ENCODE results near the gene UBE2K. TPM values are rescaled to one million over a fixed set of nuclear protein-coding genes. Genes with fewer than 3 reads are reported as not detected.

UBE2K gene
- total and polyA plus RNA-seq, 2 donors from 2014 or later = 56.7 to 59.6 TPM

- H3K4me3 ChIP-seq (ENCODE audit: low read length in 3 of 3) = peak overlapping the region; percentile 76 to 96 (median 89)
- intact Hi-C loops (cut with DNase I) = no loop called here
- peaks cover 0 to 17% (median 3%) of the 10 kb centered on the region in 3 donors for H3K4me1 ChIP-seq (ENCODE audit: control insufficient read depth in 2 of 3, insufficient read depth in 2 of 3, low read depth in 1 of 3, low read length in 3 of 3)
- no peaks in the 10 kb centered on the region for H3K9me3 ChIP-seq (ENCODE audit: control insufficient read depth in 2 of 3, insufficient read depth in 1 of 3, low read length in 3 of 3)
- peaks cover 0 to 3% (median 0%) of the 10 kb centered on the region in 3 donors for H3K36me3 ChIP-seq (ENCODE audit: control insufficient read depth in 2 of 3, insufficient read depth in 3 of 3, low read length in 3 of 3)
- FAIRE-seq (no peak), DNase-seq (peak in 4 of 5 donors; percentile 78 to 86 (median 84))
- peak overlapping the region; percentile 79 to 95 (median 79) for H3K9ac ChIP-seq (ENCODE audit: low read length in 3 of 3)
- H3K27ac ChIP-seq (ENCODE audit: low read depth in 2 of 2, low read length in 2 of 2) = peak overlapping the region; percentile 93 to 96
- no peak for TF ChIP-seq CTCF (IDR thresholded peaks at IDR 0.05; ENCODE audit: borderline replicate concordance, extremely low read depth, insufficient read depth)
- H3K27me3 ChIP-seq (ENCODE audit: control insufficient read depth, insufficient read depth, low read length) = no peaks in the 10 kb centered on the region
Observed at GRCh38 chr4:39698424-39699009, 581 bp downstream of the UBE2K start.

DNA sequence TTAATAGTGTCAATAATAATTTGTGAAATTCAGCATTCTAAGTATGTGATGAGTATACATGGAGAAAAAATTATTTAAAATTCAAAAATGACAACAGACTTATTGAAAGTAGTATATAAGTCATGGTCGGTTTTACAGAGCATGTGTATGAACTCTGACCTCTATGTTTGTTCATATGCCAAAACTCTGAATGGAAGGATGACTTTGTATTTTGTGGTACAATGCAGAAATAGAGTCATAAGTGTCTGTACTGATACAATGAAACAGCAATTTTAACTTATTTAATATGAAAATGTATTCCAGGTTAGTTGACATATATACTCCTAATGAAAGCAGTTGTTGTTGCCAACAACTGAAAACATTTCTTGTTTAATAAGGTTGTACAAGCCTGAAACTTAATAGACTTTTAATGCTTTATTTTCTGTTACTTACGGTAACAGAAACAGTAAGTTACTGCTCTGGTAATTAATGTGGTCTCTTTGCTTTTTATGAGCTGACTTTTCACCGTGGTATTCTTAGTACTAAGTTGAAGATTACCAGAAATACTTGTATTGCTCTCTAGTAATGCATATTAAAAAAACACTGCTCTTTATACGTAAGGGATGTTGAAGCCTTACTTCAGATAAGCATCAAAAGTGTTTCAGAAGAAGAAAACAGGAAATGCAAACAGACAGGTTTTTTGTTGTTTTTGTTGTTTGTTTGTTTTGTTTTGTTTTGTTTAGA is 1.9 kb downstream of the UBE2K start:
- FAIRE-seq (peak; percentile 52), DNase-seq (peak in 2 of 5 donors; percentile 15 to 19)
- intact Hi-C loops (cut with DNase I) = no loop called here
- H3K9ac ChIP-seq (ENCODE audit: low read length in 3 of 3) = peak overlapping the region; percentile 4 to 95 (median 79)
- no peaks in the 10 kb centered on the region for H3K9me3 ChIP-seq (ENCODE audit: control insufficient read depth in 2 of 3, insufficient read depth in 1 of 3, low read length in 3 of 3)
- peaks cover 0 to 17% (median 3%) of the 10 kb centered on the region in 3 donors for H3K4me1 ChIP-seq (ENCODE audit: control insufficient read depth in 2 of 3, insufficient read depth in 2 of 3, low read depth in 1 of 3, low read length in 3 of 3)
- no peak for TF ChIP-seq CTCF (IDR thresholded peaks at IDR 0.05; ENCODE audit: borderline replicate concordance, extremely low read depth, insufficient read depth)
- peak overlapping the region; percentile 76 to 96 (median 89) for H3K4me3 ChIP-seq (ENCODE audit: low read length in 3 of 3)
- peaks cover 0 to 3% (median 0%) of the 10 kb centered on the region in 3 donors for H3K36me3 ChIP-seq (ENCODE audit: control insufficient read depth in 2 of 3, insufficient read depth in 3 of 3, low read length in 3 of 3)
- H3K27ac ChIP-seq (ENCODE audit: low read depth in 2 of 2, low read length in 2 of 2) = no peak overlapping the region
- H3K27me3 ChIP-seq (ENCODE audit: control insufficient read depth, insufficient read depth, low read length) = no peaks in the 10 kb centered on the region

DNA sequence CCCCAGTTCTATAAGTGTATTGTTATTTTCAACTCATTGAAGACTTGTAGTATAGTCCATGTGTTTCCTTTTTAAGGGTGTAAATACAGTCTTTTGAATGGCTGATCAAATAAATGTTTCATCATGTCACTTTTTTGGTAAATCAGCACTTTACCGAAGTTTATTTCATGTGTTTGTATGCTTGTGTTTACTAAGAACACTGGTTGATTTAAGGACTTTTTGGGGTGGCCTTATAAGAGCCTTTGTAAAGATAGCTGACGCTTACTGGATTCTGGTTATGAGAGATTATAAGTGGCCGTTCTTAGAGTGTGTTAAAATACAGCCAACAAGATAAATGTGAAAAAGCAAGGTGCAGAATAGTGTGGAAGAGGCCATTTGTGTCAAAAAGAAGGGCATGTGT is 2.6 kb downstream of the UBE2K start:
- no peaks in the 10 kb centered on the region for H3K9me3 ChIP-seq (ENCODE audit: control insufficient read depth in 2 of 3, insufficient read depth in 1 of 3, low read length in 3 of 3)
- H3K4me1 ChIP-seq (ENCODE audit: control insufficient read depth in 2 of 3, insufficient read depth in 2 of 3, low read depth in 1 of 3, low read length in 3 of 3) = peaks cover 0 to 17% (median 3%) of the 10 kb centered on the region in 3 donors
- H3K27ac ChIP-seq (ENCODE audit: low read depth in 2 of 2, low read length in 2 of 2) = no peak overlapping the region
- peak overlapping the region in 2 of 3 donors; percentile 89 to 96 for H3K4me3 ChIP-seq (ENCODE audit: low read length in 3 of 3)
- DNase-seq (no peak), FAIRE-seq (no peak)
- peaks cover 0 to 3% (median 0%) of the 10 kb centered on the region in 3 donors for H3K36me3 ChIP-seq (ENCODE audit: control insufficient read depth in 2 of 3, insufficient read depth in 3 of 3, low read length in 3 of 3)
- no peaks in the 10 kb centered on the region for H3K27me3 ChIP-seq (ENCODE audit: control insufficient read depth, insufficient read depth, low read length)
- no peak overlapping the region for H3K9ac ChIP-seq (ENCODE audit: low read length in 3 of 3)
- no peak for TF ChIP-seq CTCF (IDR thresholded peaks at IDR 0.05; ENCODE audit: borderline replicate concordance, extremely low read depth, insufficient read depth)
- intact Hi-C loops (cut with DNase I) = no loop called here

All from kidney (tissue), 14 donors.